Erythroblast (primary cell): Measurements from ENCODE around the gene KMT2C.

Experiments used
- GATA1 ChIP-seq: IDR thresholded peaks from 2 replicates; pipeline ENCODE4 v1.6.1; 2011; ENCODE audit warnings: low read depth, mild to moderate bottlenecking, control low read depth, low read length, moderate library complexity
- POLR2A ChIP-seq: IDR thresholded peaks from 2 replicates; pipeline ENCODE4 v1.6.1; 2011; ENCODE audit warnings: mild to moderate bottlenecking, low read length

GRCh38 chr7:152140560-152140959 lies 295.2 kb downstream of the KMT2C start:
- TF ChIP-seq POLR2A (no peak), GATA1 (no peak)
